Jurkat, Clone E6-1 (cell line): ENCODE data around the gene KCNA2.

Experiments
- DNase-seq: peaks from one replicate; pipeline ENCODE4 v3.0.0-alpha.2; 2011; ENCODE audit warnings: low read depth, low spot score
- H3K4me3 ChIP-seq: 2 replicates; pipeline ENCODE4 v1.5.1; 2011; ENCODE audit warnings: mild to moderate bottlenecking, low read length, control low read depth, moderate library complexity

Gene KCNA2

GRCh38 chr1:110630839-110631663, 24.9 kb upstream of the KCNA2 start:
- peak overlapping the region; percentile 33 for H3K4me3 ChIP-seq
- peak; percentile 95 for DNase-seq

GRCh38 chr1:110628323-110629105, 22.4 kb upstream of the KCNA2 start:
- DNase-seq, result no peak
- no peak overlapping the region for H3K4me3 ChIP-seq

GRCh38 chr1:110627764-110628163, 21.6 kb upstream of the KCNA2 start:
- no peak for DNase-seq
- H3K4me3 ChIP-seq, result no peak overlapping the region

GRCh38 chr1:110626889-110627288, 20.7 kb upstream of the KCNA2 start:
- no peak overlapping the region for H3K4me3 ChIP-seq
- no peak for DNase-seq

GRCh38 chr1:110620686-110621085, 14.5 kb upstream of the KCNA2 start:
- H3K4me3 ChIP-seq, result no peak overlapping the region
- DNase-seq, result no peak

GRCh38 chr1:110620250-110620615, 14.1 kb upstream of the KCNA2 start:
- DNase-seq, result no peak

GRCh38 chr1:110619412-110620249, 13.5 kb upstream of the KCNA2 start:
- H3K4me3 ChIP-seq, result peak overlapping the region; percentile 31

More at GRCh38 chr1:110620250-110620615, 14.1 kb upstream of the KCNA2 start:
- H3K4me3 ChIP-seq, result no peak overlapping the region

GRCh38 chr1:110618668-110619067, 12.5 kb upstream of the KCNA2 start:
- H3K4me3 ChIP-seq, result no peak overlapping the region
- DNase-seq, result no peak

More at GRCh38 chr1:110619412-110620249, 13.5 kb upstream of the KCNA2 start:
- DNase-seq, result peak; percentile 71

- no peak overlapping the region for H3K4me3 ChIP-seq
- no peak for DNase-seq
Measured at GRCh38 chr1:110617589-110617988, 11.4 kb upstream of the KCNA2 start.

GRCh38 chr1:110617116-110617515, 11.0 kb upstream of the KCNA2 start:
- H3K4me3 ChIP-seq, result no peak overlapping the region
- no peak for DNase-seq

- DNase-seq, result no peak
- H3K4me3 ChIP-seq, result no peak overlapping the region
Measured at GRCh38 chr1:110616587-110616986, 10.4 kb upstream of the KCNA2 start.

- H3K4me3 ChIP-seq, result no peak overlapping the region
- peak; percentile 73 for DNase-seq
Measured at GRCh38 chr1:110615548-110616130, 9.5 kb upstream of the KCNA2 start.

- no peak for DNase-seq
- H3K4me3 ChIP-seq, result no peak overlapping the region
Measured at GRCh38 chr1:110612060-110612745, 6.0 kb upstream of the KCNA2 start.

- DNase-seq, result no peak
- H3K4me3 ChIP-seq, result no peak overlapping the region
Measured at GRCh38 chr1:110610696-110611286, 4.6 kb upstream of the KCNA2 start.

- H3K4me3 ChIP-seq, result no peak overlapping the region
- DNase-seq, result no peak
Measured at GRCh38 chr1:110610084-110610483, 3.9 kb upstream of the KCNA2 start.

GRCh38 chr1:110608247-110608646, 2.1 kb upstream of the KCNA2 start:
- no peak overlapping the region for H3K4me3 ChIP-seq

GRCh38 chr1:110607536-110608230, 1.5 kb upstream of the KCNA2 start:
- no peak overlapping the region for H3K4me3 ChIP-seq
- DNase-seq, result no peak

More at GRCh38 chr1:110608247-110608646, 2.1 kb upstream of the KCNA2 start:
- DNase-seq, result no peak
